Measurements from ENCODE around the gene MYEOV. TPM values are rescaled to one million over a fixed set of nuclear protein-coding genes. Genes with fewer than 3 reads are reported as not detected.

The MYEOV gene
- polyA plus RNA-seq, 1 donor (not counting 4 experiments of a cell fraction or from before 2014, with no cell fraction given) = 1.4 TPM

DNA sequence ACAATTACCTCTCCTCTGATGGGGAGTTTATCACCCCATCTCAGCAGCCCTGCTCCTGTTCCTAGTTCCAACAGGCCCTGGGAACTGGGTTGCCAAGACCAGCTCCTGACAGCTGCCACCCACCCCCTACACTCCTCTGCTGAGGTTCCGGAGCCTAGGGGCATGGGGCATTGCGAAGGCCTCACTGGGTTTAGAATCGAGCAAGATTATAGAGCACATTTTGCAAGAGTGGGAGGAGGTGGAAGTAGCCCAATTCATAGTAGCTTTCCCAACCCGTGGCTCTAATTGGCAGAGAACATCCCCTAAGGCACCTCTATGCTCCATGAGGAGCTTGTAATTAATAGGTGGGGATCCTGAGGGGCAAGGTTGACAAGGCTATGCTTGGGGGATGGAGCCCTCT, 23.0 kb downstream of the MYEOV start:
- no peaks in the 10 kb centered on the region for H3K9me3 ChIP-seq (ENCODE audit: control insufficient read depth, low read depth, low read length)
- DNase-seq (ENCODE audit: low read depth, low spot score) (no peak), FAIRE-seq (no peak)
- H3K9me1 ChIP-seq (ENCODE audit: control insufficient read depth, extremely low read depth, insufficient read depth, low read length) = no peaks in the 10 kb centered on the region
- no peak overlapping the region for H3K4me3 ChIP-seq (ENCODE audit: control insufficient read depth in 2 of 3, extremely low read depth in 1 of 3, insufficient read depth in 2 of 3, low read depth in 1 of 3, low read length in 3 of 3)
- no peak for TF ChIP-seq EZH2 (IDR thresholded peaks at IDR 0.05; ENCODE audit: low read length)
- TF ChIP-seq, protein P1, sequence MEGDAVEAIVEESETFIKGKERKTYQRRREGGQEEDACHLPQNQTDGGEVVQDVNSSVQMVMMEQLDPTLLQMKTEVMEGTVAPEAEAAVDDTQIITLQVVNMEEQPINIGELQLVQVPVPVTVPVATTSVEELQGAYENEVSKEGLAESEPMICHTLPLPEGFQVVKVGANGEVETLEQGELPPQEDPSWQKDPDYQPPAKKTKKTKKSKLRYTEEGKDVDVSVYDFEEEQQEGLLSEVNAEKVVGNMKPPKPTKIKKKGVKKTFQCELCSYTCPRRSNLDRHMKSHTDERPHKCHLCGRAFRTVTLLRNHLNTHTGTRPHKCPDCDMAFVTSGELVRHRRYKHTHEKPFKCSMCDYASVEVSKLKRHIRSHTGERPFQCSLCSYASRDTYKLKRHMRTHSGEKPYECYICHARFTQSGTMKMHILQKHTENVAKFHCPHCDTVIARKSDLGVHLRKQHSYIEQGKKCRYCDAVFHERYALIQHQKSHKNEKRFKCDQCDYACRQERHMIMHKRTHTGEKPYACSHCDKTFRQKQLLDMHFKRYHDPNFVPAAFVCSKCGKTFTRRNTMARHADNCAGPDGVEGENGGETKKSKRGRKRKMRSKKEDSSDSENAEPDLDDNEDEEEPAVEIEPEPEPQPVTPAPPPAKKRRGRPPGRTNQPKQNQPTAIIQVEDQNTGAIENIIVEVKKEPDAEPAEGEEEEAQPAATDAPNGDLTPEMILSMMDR (optimal IDR thresholded peaks at IDR 0.05 in 1 of 3, IDR thresholded peaks at IDR 0.05 in 1 of 3, conservative IDR thresholded peaks at IDR 0.05 in 1 of 3; ENCODE audit: extremely low read depth in 1 of 3, insufficient read depth in 2 of 3, low read length in 3 of 3) = no peak
- no peaks in the 10 kb centered on the region for H4K20me1 ChIP-seq (ENCODE audit: control insufficient read depth, extremely low read depth, insufficient read depth, low read length)
- no peak overlapping the region for H3K4me2 ChIP-seq (ENCODE audit: control insufficient read depth, extremely low read depth, insufficient read depth, low read depth, low read length)
- no peak overlapping the region for H3K9ac ChIP-seq (ENCODE audit: control insufficient read depth, extremely low read depth, insufficient read depth, low read length)
- no peak overlapping the region for H2AFZ ChIP-seq (ENCODE audit: control insufficient read depth, low read length)
- H3K36me3 ChIP-seq (ENCODE audit: control insufficient read depth in 2 of 2, extremely low read depth in 1 of 2, insufficient read depth in 2 of 2, low read length in 2 of 2) = no peaks in the 10 kb centered on the region
- peaks cover 25% of the 10 kb centered on the region for H3K4me1 ChIP-seq (ENCODE audit: control insufficient read depth, extremely low read depth, insufficient read depth, low read length)
- H3K27ac ChIP-seq (ENCODE audit: control insufficient read depth, insufficient read depth, low read length) = no peak overlapping the region
- H3K27me3 ChIP-seq (ENCODE audit: control insufficient read depth, extremely low read depth, insufficient read depth, low read length) = no peaks in the 10 kb centered on the region
- no peaks in the 10 kb centered on the region for H3K79me2 ChIP-seq (ENCODE audit: control insufficient read depth, insufficient read depth, low read length)
- dilution Hi-C loops (cut with MboI; ENCODE audit: extremely low pct_ligation_motif_present, low sequenced_read_pairs) = no loop called here

DNA sequence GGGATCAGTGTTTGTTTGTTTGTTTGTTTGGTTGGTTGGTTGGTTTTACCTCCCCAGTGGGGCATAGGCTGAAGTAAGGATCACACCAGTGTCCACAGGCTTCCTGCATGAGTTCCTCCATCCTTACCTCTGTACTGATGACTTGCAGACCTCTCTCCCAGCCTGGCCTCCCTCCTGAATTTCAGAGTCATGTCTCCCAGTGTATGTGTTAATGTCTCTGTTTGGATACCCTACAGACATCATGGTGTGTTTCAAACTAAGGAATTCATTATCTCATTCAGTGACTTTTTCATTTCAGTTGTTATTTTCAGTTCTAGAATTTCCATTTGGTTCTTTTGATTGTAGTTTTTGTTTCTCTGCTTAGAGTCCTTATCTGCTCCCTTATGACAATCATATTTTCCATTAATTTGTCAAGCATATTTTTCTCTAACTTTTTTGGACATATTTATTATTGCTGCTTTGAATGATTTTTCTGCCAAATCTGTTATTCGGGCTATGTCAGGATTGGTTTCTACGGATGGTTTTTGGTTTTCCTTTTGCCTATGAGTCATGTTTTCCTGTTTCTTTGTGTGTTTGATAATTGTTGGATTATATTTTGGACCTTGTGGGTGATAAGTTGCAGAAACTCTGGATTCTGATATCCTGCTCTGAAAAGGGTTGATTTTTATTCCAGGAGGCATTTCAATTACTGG, 23.6 kb downstream of the MYEOV start:
- Histone ChIP-seq H4K20me1 (ENCODE audit: control insufficient read depth, extremely low read depth, insufficient read depth, low read length) (no peaks in the 10 kb centered on the region), H3K9ac (ENCODE audit: control insufficient read depth, extremely low read depth, insufficient read depth, low read length) (no peak overlapping the region), H3K36me3 (ENCODE audit: control insufficient read depth in 2 of 2, extremely low read depth in 1 of 2, insufficient read depth in 2 of 2, low read length in 2 of 2) (no peaks in the 10 kb centered on the region), H2AFZ (ENCODE audit: control insufficient read depth, low read length) (no peak overlapping the region), H3K9me1 (ENCODE audit: control insufficient read depth, extremely low read depth, insufficient read depth, low read length) (no peaks in the 10 kb centered on the region), H3K4me3 (ENCODE audit: control insufficient read depth in 2 of 3, extremely low read depth in 1 of 3, insufficient read depth in 2 of 3, low read depth in 1 of 3, low read length in 3 of 3) (no peak overlapping the region), H3K79me2 (ENCODE audit: control insufficient read depth, insufficient read depth, low read length) (no peaks in the 10 kb centered on the region), H3K27ac (ENCODE audit: control insufficient read depth, insufficient read depth, low read length) (no peak overlapping the region), H3K9me3 (ENCODE audit: control insufficient read depth, low read depth, low read length) (no peaks in the 10 kb centered on the region), H3K4me1 (ENCODE audit: control insufficient read depth, extremely low read depth, insufficient read depth, low read length) (peaks cover 31% of the 10 kb centered on the region), H3K4me2 (ENCODE audit: control insufficient read depth, extremely low read depth, insufficient read depth, low read depth, low read length) (no peak overlapping the region), H3K27me3 (ENCODE audit: control insufficient read depth, extremely low read depth, insufficient read depth, low read length) (no peaks in the 10 kb centered on the region)
- dilution Hi-C loops (cut with MboI; ENCODE audit: extremely low pct_ligation_motif_present, low sequenced_read_pairs) = no loop called here
- no peak for TF ChIP-seq EZH2 (IDR thresholded peaks at IDR 0.05; ENCODE audit: low read length)
- TF ChIP-seq, protein P1 (optimal IDR thresholded peaks at IDR 0.05 in 1 of 3, IDR thresholded peaks at IDR 0.05 in 1 of 3, conservative IDR thresholded peaks at IDR 0.05 in 1 of 3; ENCODE audit: extremely low read depth in 1 of 3, insufficient read depth in 2 of 3, low read length in 3 of 3) = no peak
- FAIRE-seq = no peak
- DNase-seq (ENCODE audit: low read depth, low spot score) = no peak

All from keratinocyte (primary cell).